Loucy (cell line): ENCODE measurements around the gene CCDC86.
"Not testable (repeated sequence)": the region's sequence is repeated elsewhere in the genome, so short reads cannot be mapped to it uniquely, and the experiment has no call there.

Experiments
- H2AFZ ChIP-seq: fragments of 200-600 bp; sonication (generic); 2 replicates; pipeline ENCODE4 v1.6.0; 2016; ENCODE audit warnings: antibody characterized with exemption, mild to moderate bottlenecking, low read length, moderate library complexity
- H3F3A ChIP-seq: fragments of 200-600 bp; 2 replicates; pipeline ENCODE4 v1.6.0; 2016; ENCODE audit warnings: antibody characterized with exemption, low read depth, mild to moderate bottlenecking
- H3K27me3 ChIP-seq: fragments of 200-600 bp; sonication (generic); 2 replicates; pipeline ENCODE4 v1.6.1; 2014; ENCODE audit warnings: low read length, mild to moderate bottlenecking; ENCODE audit not compliant: insufficient read depth, poor library complexity, severe bottlenecking
- H3K36me3 ChIP-seq: fragments of 200-600 bp; sonication (generic); 2 replicates; pipeline ENCODE4 v1.6.1; 2016; ENCODE audit warnings: low read length; ENCODE audit not compliant: insufficient read depth
- H3K4me1 ChIP-seq: fragments of 200-600 bp; sonication (generic); 2 replicates; pipeline ENCODE4 v1.5.1; 2014; ENCODE audit warnings: low read length, mild to moderate bottlenecking; ENCODE audit not compliant: insufficient read depth, poor library complexity, severe bottlenecking
- H3K4me2 ChIP-seq: fragments of 200-600 bp; sonication (generic); 2 replicates; pipeline ENCODE4 v1.6.0; 2014; ENCODE audit warnings: antibody characterized with exemption, low read length, low read depth, mild to moderate bottlenecking; ENCODE audit not compliant: poor library complexity, severe bottlenecking
- H3K4me3 ChIP-seq: fragments of 200-600 bp; sonication (generic); 2 replicates; pipeline ENCODE4 v1.5.1; 2014; ENCODE audit warnings: low read length, mild to moderate bottlenecking, mixed read lengths; ENCODE audit not compliant: poor library complexity, severe bottlenecking
- H3K79me2 ChIP-seq: fragments of 200-600 bp; sonication (generic); 2 replicates; pipeline ENCODE4 v1.6.1; 2014; ENCODE audit warnings: low read length; ENCODE audit not compliant: insufficient read depth
- H3K9ac ChIP-seq: fragments of 200-600 bp; sonication (generic); 2 replicates; pipeline ENCODE4 v1.6.0; 2014; ENCODE audit warnings: mild to moderate bottlenecking, low read depth, low read length, moderate library complexity; ENCODE audit not compliant: poor library complexity, severe bottlenecking
- H3K9me2 ChIP-seq: fragments of 200-600 bp; sonication (generic); replicated peaks from 2 replicates; pipeline ENCODE4 v1.6.1; 2016; ENCODE audit warnings: low read depth, low read length, mixed read lengths
- H3K9me3 ChIP-seq: fragments of 200-600 bp; sonication (generic); 2 replicates; pipeline ENCODE4 v1.6.1; 2014; ENCODE audit warnings: mild to moderate bottlenecking, antibody characterized with exemption, low read length, low read depth; ENCODE audit not compliant: insufficient read depth
- H4K20me1 ChIP-seq: fragments of 200-600 bp; sonication (generic); 2 replicates; pipeline ENCODE4 v1.6.0; 2014; ENCODE audit warnings: antibody characterized with exemption, low read length, mild to moderate bottlenecking; ENCODE audit not compliant: insufficient read depth, poor library complexity, severe bottlenecking
- EZH2phosphoT487 ChIP-seq: fragments of 200-600 bp; IDR thresholded peaks from 2 replicates; pipeline ENCODE4 v1.6.1; 2018; ENCODE audit warnings: antibody characterized with exemption, mild to moderate bottlenecking, moderate library complexity, borderline replicate concordance
- TF ChIP-seq, protein P1 (sequence below): fragments of 200-600 bp; sonication (generic); conservative IDR thresholded peaks from 2 replicates; pipeline ENCODE4 v1.5.1; 2014; ENCODE audit warnings: mild to moderate bottlenecking, antibody characterized with exemption, low read length

Gene CCDC86

GRCh38 chr11:60821827-60822599 is 19.9 kb upstream of the CCDC86 start:
- TF ChIP-seq, protein P1, sequence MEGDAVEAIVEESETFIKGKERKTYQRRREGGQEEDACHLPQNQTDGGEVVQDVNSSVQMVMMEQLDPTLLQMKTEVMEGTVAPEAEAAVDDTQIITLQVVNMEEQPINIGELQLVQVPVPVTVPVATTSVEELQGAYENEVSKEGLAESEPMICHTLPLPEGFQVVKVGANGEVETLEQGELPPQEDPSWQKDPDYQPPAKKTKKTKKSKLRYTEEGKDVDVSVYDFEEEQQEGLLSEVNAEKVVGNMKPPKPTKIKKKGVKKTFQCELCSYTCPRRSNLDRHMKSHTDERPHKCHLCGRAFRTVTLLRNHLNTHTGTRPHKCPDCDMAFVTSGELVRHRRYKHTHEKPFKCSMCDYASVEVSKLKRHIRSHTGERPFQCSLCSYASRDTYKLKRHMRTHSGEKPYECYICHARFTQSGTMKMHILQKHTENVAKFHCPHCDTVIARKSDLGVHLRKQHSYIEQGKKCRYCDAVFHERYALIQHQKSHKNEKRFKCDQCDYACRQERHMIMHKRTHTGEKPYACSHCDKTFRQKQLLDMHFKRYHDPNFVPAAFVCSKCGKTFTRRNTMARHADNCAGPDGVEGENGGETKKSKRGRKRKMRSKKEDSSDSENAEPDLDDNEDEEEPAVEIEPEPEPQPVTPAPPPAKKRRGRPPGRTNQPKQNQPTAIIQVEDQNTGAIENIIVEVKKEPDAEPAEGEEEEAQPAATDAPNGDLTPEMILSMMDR = no peak
- no peak for TF ChIP-seq EZH2phosphoT487
- peak overlapping the region; percentile 64 for H3K4me2 ChIP-seq
- no peaks in the 10 kb centered on the region for H3K79me2 ChIP-seq
- no peaks in the 10 kb centered on the region for H3K9me2 ChIP-seq
- H4K20me1 ChIP-seq = no peaks in the 10 kb centered on the region
- H3K27me3 ChIP-seq = no peaks in the 10 kb centered on the region
- H3K4me3 ChIP-seq = peak overlapping the region; percentile 17
- no peaks in the 10 kb centered on the region for H3F3A ChIP-seq
- no peaks in the 10 kb centered on the region for H3K36me3 ChIP-seq
- H3K9me3 ChIP-seq = no peaks in the 10 kb centered on the region; the same call in 1 of the 2 replicates
- peak overlapping the region; percentile 65 for H3K9ac ChIP-seq
- peak overlapping the region; percentile 76 for H2AFZ ChIP-seq
- peaks cover 19% of the 10 kb centered on the region for H3K4me1 ChIP-seq

GRCh38 chr11:60823745-60824306 is 18.1 kb upstream of the CCDC86 start:
- H3K4me2 ChIP-seq, H3K9me3 ChIP-seq, H3K27me3 ChIP-seq, H3K9ac ChIP-seq, H4K20me1 ChIP-seq, H3F3A ChIP-seq, H2AFZ ChIP-seq, H3K79me2 ChIP-seq, H3K9me2 ChIP-seq, H3K4me3 ChIP-seq, H3K36me3 ChIP-seq: not testable (repeated sequence)
- peaks cover 19% of the 10 kb centered on the region for H3K4me1 ChIP-seq

GRCh38 chr11:60825118-60825517 is 16.8 kb upstream of the CCDC86 start:
- peaks cover 19% of the 10 kb centered on the region for H3K4me1 ChIP-seq
- no peak overlapping the region for H3K9ac ChIP-seq
- no peaks in the 10 kb centered on the region for H3K79me2 ChIP-seq
- H3K4me2 ChIP-seq = no peak overlapping the region
- H4K20me1 ChIP-seq = no peaks in the 10 kb centered on the region
- TF ChIP-seq, protein P1 = no peak
- no peak for TF ChIP-seq EZH2phosphoT487
- no peaks in the 10 kb centered on the region for H3F3A ChIP-seq
- no peaks in the 10 kb centered on the region for H3K27me3 ChIP-seq
- no peaks in the 10 kb centered on the region for H3K36me3 ChIP-seq
- H2AFZ ChIP-seq = no peak overlapping the region
- H3K9me2 ChIP-seq = no peaks in the 10 kb centered on the region
- H3K9me3 ChIP-seq = no peaks in the 10 kb centered on the region
- H3K4me3 ChIP-seq = no peak overlapping the region

GRCh38 chr11:60825790-60826189 is 16.1 kb upstream of the CCDC86 start:
- TF ChIP-seq, protein P1 = no peak
- TF ChIP-seq EZH2phosphoT487 = no peak
- Histone ChIP-seq H2AFZ (no peak overlapping the region), H3K36me3 (no peaks in the 10 kb centered on the region), H4K20me1 (no peaks in the 10 kb centered on the region), H3K9ac (no peak overlapping the region), H3K4me3 (no peak overlapping the region), H3K4me2 (no peak overlapping the region), H3K4me1 (peaks cover 19% of the 10 kb centered on the region), H3K9me2 (no peaks in the 10 kb centered on the region), H3F3A (no peaks in the 10 kb centered on the region), H3K27me3 (no peaks in the 10 kb centered on the region), H3K9me3 (no peaks in the 10 kb centered on the region), H3K79me2 (no peaks in the 10 kb centered on the region)
